ENCODE measurements around the gene ZDHHC19.

- TF ChIP-seq EZH2 (IDR thresholded peaks at IDR 0.05; ENCODE audit: low read depth, unreplicated experiment) (no peak), POLR2AphosphoS5 (IDR thresholded peaks at IDR 0.05; ENCODE audit: low read depth) (no peak), EZH2phosphoT487 (IDR thresholded peaks at IDR 0.05; ENCODE audit: unreplicated experiment) (no peak), REST (IDR thresholded peaks at IDR 0.05; ENCODE audit: unreplicated experiment) (no peak), CREB1 (CRISPR knock-in tag; IDR thresholded peaks at IDR 0.05; ENCODE audit: low read depth) (no peak), JUNB (IDR thresholded peaks at IDR 0.05; ENCODE audit: unreplicated experiment) (no peak), ETS1 (IDR thresholded peaks at IDR 0.05) (no peak), STAT1 (IDR thresholded peaks at IDR 0.05; ENCODE audit: unreplicated experiment) (no peak), ZNF331 (CRISPR knock-in tag; IDR thresholded peaks at IDR 0.05; ENCODE audit: low read depth) (no peak), NANOG (IDR thresholded peaks at IDR 0.05; ENCODE audit: borderline replicate concordance) (no peak), ZNF114 (CRISPR knock-in tag; IDR thresholded peaks at IDR 0.05) (no peak), ZNF462 (CRISPR knock-in tag; IDR thresholded peaks at IDR 0.05) (no peak)
- TF ChIP-seq, protein P1, sequence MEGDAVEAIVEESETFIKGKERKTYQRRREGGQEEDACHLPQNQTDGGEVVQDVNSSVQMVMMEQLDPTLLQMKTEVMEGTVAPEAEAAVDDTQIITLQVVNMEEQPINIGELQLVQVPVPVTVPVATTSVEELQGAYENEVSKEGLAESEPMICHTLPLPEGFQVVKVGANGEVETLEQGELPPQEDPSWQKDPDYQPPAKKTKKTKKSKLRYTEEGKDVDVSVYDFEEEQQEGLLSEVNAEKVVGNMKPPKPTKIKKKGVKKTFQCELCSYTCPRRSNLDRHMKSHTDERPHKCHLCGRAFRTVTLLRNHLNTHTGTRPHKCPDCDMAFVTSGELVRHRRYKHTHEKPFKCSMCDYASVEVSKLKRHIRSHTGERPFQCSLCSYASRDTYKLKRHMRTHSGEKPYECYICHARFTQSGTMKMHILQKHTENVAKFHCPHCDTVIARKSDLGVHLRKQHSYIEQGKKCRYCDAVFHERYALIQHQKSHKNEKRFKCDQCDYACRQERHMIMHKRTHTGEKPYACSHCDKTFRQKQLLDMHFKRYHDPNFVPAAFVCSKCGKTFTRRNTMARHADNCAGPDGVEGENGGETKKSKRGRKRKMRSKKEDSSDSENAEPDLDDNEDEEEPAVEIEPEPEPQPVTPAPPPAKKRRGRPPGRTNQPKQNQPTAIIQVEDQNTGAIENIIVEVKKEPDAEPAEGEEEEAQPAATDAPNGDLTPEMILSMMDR (conservative IDR thresholded peaks at IDR 0.05; ENCODE audit: low read depth in 2 of 2) = no peak
These were observed 4.9 kb upstream of the ZDHHC19 start, which contains the start of gene SLC51A for GRCh38 chr3:196216089-196216564.
